ENCODE measurements around the gene SEC23A.
"Not testable (repeated sequence)": the region's sequence is repeated elsewhere in the genome, so short reads cannot be mapped to it uniquely, and the experiment has no call there.

Gene SEC23A

DNA sequence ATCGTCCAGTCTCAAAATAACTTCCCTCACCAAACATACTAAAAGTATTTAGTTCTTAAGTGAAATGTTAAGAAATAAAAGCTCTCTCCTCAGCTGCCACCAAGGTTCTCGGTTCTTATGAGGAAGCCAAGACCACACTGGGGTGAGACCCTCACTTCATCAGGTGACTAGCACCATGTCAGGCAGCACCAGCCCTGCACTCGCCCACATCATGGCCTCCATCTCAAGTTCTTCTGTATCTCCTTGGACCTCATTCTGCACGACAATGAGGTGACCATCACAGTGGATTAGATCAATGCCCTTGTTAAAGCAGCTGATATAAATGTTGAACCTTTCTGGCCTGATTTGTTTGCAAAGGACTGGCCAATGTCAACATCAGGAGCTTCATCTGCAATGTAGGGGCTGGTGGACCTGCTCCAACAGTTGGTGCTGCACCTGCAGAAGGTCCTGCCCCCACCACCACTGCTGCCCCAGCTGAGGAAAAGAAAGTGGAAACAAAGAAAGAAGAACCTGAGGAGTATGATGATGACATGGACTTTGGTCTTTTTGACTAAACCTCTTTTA lies 12.4 kb downstream of the SEC23A start:
- no peak for DNase-seq

DNA sequence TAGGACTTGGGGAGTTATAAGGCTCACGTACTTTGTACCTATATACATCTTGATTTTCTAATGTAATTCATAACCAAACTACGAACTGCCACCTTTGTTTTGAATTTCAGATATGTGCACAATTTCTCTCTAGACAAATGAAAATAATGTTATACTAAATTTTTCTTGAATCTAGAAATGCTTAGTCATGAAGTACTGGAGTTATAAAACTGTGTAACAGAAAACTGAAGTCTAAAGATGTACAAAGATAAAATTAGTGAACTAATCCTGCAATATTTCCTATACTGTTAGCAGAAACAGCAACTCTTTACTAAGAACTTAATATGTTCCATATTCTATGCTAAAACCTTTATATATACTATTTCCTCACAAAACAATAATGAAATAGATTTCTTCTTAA lies 15.5 kb downstream of the SEC23A start:
- DNase-seq: no peak

DNA sequence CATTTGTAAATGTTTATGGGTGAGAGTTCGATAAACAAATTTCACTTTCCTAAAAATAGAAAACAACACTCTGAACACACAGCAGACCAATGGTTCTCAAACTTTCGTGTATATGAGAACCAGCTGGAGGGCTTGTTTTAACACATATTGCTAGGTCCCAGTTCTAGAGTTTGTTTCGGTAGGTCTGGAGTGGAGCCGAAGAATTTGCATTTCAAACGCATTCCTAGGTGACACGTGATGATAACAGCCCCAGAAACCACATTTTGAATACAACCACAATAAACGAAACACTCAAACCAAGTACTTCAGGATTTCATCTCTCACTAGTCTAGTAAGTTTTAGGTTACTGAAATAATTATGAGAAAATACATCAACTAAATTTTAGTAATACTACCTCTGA lies 17.1 kb downstream of the SEC23A start:
- DNase-seq: no peak

DNA sequence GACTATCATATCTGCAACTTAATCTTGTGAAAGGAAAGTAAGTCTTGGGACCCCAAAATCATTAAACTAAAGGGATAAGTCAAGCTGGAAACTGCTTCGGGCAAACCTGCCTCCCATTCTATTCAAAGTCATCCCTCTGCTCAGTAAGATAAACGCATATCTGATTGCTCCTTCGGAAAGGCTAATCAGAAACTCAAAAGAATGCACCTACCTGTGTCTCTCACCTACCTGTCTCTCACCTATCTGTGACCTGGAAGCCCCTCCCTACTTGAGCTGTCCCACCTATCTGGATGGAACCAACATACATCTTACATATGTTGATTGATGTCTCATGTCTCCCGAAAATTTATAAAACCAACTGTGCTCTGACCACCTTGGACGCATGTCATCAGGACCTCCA lies 19.9 kb downstream of the SEC23A start:
- no peak for DNase-seq

DNA sequence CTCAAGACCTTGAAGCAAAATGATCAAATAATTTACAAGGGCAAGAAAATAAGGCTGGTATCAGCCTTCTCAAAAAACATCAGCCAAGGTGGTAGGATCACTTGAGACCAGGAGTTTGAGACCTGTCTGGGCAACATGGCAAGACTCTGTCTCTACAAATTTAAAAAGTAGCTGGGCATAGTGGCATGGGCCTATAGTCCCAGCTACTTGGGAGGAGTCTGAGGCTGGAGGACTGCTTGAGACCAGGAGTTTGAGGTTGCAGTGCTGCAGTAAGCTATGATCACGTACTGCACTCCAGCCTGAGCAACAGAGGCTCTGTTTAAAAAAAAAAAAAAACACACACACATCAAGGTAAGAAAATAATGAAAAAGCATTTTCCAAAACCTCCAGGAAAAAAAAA lies 22.1 kb downstream of the SEC23A start:
- DNase-seq: no peak

DNA sequence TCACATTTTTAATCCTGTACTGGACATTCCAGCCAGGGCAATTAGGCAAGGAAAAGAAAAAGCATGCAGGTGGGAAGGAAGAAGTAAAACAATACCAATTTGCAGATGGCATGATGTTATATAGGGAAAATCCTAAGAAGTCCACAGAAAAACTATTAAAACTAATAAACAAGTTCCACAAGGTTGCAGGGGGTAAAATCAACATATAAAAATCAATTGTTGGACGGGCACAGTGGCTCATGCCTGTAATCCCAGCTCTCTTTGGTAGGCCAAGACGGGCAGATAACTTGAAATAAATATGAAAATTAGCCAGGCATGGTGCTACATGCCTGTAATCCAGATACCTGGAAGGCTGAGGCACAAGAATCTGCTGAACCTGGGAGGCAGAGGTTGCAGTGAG lies 31.9 kb downstream of the SEC23A start:
- no peak for DNase-seq

DNA sequence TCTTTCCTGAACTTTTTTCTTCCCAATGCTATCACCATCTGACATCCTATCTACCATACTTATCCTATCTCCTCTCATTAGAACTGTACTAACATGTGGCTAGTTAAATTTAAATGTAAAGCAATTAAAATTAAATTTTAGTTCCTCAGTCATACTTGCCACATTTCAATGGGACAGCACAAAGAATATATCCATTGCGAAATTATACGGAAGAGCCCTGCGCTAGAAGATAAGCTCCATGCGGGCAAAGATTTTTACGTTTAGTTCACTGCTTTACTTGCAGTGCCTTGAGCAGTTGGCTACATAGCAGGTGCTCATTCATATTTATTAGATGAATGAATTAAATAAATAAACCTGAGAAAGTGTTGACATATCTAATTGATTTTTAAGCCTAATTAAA lies 33.1 kb downstream of the SEC23A start:
- DNase-seq: no peak

DNA sequence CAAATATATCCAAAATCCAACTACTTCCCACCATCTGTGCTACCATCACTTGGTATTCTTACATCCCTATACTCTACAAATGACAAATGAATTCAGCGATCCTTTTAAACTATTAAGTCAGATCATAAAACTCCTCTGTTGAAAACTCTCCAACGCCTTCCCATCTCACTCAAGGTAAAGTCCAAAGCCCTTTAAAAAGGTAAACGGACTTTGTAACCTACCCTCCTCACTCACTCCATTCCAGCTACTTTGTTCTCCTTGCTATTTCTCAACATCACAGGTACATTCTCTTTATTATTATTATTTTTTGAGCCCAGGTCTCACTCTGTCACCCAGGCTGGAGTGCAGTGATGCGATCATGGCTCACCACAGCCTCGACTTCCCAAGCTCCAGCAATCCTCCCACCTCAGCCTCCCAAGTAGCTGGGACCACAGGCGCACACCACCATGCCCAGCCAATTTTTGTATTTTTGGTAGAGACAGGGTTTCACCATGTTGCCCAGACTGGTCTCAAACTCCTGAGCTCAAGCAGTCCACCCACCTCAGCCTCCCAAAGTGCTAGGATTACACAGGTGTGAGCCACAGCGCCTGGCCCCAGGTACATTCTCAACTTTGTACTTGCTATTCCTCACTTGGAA lies 33.7 kb downstream of the SEC23A start:
- DNase-seq: not testable (repeated sequence)

DNA sequence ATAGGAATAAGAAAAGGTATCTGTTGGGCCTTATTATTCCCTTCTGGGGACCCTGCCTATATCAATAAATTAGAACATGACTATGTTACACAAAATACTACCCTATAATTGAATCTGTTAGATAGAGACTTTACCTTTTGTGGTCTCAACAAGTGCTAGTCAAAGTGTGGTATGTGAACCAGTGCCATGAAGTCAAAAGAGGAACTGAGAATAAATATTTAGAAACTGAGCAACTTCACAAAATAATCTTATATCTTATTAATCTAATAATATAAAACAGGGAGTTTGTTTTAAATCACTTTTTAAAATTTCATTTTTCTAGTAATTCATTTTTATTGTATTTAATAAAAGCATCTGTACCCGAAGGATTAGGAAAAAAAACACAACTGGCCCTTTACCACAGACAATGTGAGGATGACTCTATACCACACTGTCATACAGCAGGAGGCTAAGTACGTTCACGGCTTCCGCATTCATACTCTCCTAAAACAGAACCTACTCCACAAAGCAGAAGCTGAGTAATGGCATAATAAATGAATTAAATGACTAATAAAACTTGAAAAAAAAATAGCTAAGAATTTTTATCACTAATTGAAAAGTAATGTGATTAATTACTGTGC lies 42.1 kb downstream of the SEC23A start:
- DNase-seq: peak; percentile 21

DNA sequence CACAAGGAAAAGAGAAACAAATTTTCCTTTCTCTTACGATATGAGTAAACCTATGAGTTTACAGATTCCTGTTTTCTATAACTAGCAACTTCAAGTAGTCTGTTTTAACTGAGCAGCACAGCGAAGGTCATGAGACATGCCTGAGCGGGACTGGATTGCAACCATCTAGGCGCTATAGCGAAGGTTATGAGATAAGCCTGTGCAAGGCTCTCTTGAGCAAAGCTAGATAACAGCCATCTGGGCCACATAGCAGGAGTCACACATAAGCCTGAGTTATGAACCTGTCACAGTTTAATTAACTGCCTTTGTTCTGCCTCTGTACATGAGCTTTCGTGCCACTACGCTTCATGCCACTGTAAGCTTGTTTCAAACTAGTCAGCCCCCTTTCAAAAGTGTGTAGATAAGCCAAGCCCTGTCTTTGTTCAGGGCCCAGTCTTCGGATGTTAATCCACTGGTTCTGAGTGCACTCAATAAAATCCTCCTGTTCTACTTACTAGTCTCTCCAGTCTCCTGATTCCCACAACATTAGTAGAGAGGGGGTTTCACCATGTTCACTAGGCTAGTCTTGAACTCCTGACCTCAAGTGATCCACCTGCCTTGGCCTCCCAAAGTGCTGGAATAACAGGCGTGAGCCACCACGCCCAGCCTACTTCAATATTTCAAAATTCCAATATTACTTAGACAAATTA lies 47.1 kb downstream of the SEC23A start:
- no peak for DNase-seq

DNA sequence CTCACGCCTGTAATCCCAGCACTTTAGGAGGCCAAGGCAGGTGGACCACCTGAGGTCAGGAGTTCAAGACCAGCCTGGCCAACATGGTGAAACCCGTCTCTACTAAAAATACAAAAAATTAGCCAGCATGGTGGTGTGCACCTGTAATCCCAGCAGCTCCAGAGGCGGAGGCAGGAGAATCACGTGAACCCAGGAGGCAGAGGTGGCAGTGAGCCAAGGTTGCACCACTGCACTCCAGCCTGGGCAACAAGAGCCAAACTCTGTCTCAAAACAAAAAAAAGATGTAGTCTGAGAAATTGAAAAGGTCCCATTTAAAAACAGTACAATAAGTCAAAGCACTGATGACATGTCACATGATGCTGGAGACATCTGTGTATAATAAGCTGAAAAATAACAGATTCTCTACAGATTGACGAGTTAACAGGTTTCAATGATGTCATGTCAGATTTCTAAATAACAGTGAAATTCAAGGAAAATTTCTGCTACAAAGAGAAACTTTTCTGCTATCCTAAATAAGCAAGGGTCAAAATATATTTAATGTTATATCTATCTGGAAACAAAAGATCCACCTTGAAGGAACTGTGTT lies 50.1 kb downstream of the SEC23A start:
- DNase-seq: not testable (repeated sequence)

DNA sequence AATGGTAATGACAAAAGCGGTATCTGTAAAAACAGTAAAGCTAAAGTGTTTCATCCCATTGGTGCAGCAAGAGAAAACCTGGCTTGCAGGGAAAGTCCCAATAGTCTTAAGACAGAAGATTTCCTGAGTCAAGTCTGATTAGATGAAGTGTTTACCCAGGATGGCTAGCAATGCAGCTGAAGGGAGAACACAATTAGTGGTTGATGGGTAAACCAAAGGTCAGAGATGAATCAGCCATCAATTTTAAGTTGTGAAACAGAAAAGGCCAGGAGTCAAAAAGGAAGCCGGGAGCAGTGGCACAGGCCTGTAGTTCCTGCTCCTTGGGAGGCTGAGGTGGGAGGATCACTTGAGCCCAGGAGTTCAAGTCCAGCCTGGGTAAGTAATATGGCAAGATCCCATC lies 52.6 kb downstream of the SEC23A start:
- DNase-seq: peak; percentile 4

DNA sequence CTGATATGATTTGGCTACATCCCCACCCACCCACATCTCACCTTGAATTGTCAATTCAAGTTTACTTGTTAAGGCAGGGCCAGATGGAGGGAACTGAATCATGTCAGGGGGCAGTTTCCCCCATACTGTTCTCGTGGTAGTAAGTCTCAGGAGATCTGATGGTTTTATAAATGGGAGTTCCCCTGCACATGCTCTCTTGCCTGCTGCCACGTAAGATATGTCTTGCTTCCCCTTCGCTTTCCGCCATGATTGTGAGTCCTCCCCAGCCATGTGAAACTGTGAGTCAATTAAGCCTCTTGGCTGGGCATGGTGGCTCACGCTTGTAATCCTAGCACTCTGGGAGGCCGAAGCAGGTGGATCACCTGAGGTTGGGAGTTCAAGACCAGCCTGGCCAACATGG lies 57.1 kb downstream of the SEC23A start:
- not testable (repeated sequence) for DNase-seq

DNA sequence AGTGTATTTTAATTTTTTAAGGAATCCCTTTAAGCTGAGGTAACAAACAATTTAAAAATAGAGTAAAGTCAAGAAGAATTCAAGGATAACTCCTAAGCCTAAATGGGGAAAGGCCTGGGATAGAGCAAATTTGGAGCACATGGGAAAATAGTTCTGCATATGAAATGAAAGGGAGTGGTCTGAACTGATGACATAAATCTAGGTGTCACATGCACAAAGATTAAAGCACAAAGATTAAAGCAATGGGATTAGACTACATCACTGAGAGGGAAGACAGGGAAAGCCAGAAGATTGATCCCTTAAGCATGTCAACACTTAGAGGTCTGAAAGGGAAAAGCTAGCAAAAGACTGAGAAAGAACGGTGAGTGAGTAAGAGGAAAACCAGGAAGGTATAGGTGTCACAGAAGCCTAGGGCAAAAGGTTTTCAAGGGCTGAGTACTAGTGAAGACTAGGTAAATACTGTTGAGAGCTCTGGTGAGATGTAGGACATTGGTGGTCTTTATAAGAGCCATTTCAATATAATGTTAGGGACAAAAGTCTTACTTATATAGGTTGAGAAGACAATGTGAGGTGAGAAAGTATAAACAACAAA lies 59.6 kb downstream of the SEC23A start:
- DNase-seq: no peak

DNA sequence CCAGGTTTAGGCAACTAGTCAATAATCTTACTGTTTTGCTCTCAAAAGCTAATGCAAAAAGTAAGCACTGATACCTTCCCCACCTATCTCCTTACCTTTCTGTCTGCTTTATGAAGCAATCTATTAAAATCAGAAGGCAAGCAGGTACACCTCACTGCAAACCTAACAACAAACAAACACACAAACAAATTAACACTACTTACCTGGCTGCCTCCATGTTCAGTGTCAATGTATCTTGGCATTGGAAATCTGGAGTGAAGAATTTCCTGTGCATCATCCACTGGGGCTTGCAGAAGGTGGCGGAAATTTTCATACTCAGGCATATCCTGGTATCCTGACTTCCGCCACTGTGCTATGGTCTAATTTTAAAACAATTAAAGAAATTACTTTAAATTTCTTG lies 62.5 kb downstream of the SEC23A start:
- DNase-seq: no peak

DNA sequence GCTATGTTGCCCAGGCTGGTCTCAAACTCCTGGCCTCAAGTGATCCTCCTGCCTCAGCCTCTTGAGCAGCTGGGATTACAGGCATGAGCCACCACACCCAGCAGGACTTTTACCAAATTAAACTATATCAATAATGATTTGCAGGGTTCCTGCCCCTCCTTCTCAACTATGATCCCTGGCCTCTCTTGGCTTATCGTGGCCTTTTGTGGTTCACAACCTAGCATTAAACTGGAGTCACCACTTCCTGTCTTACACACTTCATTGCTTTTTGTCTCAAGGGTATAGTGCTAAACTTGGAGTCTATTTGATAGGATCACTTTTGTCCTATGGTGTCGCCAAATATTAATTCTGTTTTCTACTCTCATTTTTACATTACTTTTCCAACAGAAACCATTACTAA lies 64.5 kb downstream of the SEC23A start:
- DNase-seq: no peak

DNA sequence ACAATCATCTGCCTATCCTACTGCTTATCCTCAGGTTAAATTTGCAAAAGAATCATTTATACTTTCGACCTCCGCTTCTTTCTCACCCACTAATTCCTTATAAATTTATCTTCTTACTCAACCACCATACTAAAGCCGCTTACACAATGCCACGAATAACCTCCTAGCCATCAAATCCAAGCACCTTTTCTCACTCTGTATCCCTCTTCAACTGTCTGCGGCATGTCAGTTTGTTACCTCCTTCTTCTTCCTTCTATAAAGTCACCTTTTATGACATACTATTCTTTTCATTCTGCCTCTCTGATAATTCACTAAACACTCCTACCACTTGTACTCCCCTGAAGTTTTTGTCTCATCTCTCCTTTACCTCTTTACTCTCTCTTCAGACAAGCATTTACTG lies 66.3 kb downstream of the SEC23A start:
- no peak for DNase-seq

DNA sequence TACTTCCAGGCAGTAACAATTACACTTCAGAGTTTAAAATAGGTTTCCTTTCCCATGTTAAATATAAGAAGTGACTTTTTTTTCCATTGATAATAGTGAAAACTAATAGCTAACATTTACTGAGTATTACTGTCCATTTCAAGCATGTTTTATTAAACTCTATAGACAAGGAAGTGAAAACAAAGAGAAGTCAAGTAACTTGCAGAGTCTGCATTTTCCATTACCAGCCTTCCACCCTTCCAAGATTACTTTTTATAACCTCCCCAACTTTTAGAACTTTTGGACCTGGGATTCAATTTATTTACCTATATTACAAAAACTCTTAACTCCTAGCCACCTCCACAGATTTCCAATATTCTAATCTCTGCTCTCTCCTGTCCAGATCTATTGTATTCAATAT lies 67.7 kb downstream of the SEC23A start:
- DNase-seq: no peak

DNA sequence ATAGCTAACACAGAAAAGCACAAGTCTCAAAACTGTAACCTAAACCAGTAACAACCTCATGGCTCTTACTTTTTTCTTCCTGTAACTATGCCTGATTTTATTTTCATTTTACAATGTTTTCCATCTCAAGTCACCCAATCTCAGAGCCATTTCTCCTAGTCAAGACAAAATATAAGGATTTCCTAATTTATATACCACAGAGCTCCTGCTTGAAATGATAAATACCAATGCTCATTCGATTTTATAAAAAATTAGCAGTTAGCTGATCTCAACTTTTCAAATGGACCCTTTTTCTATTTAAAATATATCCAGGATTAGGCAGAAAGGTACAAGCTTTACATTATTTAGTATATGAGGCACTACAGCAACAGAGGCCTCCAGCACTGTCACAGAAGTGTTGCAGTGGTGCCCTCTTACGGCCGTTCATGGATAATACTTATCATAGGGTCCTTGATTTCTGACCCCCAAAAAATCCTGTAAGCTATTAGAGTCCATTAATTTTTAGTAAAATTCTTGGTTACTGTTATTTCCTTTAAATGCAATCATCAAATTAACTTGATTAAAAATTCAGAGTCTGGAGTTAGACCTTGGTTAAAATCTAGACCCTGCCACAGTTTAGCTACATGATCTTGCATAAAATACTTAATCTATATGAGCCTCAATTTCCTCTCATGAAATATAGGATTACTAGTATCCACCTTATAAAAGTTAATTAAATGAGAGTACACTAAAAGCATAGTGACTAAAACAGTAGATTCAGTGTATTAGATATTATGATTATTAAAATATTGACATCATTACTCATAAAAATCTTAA lies 68.3 kb downstream of the SEC23A start:
- DNase-seq: no peak

DNA sequence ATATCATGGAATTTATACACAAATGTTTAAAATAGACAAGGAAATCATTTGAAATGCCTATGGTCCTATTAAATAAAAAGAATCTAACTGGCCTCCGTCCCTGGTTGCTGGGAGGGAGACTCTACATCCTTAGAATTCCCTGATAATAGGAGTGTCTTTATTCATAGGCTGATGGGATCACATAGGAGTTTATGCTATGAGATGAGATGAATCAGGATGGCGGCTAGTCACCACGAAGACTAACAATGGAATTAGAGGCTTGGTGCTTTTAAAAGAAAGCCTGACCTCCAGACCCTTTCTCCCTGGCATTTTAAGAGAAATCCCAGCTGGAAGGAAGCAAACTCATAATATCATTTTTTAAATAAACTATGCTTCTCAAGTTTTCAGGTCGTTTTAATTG lies 69.7 kb downstream of the SEC23A start:
- no peak for DNase-seq

DNA sequence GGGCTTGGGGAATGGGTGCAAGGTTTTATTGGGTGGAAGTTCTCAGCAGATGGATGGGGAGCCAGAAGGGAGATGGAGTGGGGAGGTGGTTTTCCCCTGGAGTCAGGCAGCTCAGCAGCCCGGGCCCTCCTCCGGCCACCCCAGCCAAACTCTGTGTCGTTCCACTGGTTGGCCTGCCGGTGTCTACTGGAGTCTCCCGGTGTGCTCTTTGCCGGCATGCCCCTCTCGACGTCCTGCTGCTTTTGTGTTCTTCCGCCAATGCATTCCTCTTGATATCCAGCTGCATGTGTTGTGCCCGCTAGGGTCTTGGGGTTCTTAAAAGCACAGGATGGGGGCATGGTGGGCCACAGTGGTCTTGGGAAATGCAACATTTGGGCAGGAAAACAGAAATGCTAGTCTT lies 72.8 kb downstream of the SEC23A start:
- no peak for DNase-seq

DNA sequence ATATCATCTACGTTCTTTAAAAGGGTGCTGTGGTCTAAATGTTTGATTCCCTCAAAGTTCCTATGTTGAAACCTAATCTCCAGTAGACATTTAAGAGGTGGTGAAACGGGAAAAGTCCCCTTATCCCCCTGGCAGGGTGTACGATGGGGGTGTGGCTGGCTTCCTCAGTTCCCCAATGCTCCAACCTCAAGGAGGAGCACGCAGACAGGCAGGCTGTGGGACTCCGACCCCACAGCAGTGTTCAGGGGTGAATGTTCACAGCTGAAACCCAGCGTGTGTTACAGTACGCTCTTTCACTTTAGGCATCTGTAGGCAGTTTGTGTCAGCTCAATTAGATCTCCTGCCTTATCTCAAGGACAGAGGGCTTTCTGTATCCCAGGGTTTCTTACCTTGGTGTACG lies 73.2 kb downstream of the SEC23A start:
- DNase-seq: no peak

DNA sequence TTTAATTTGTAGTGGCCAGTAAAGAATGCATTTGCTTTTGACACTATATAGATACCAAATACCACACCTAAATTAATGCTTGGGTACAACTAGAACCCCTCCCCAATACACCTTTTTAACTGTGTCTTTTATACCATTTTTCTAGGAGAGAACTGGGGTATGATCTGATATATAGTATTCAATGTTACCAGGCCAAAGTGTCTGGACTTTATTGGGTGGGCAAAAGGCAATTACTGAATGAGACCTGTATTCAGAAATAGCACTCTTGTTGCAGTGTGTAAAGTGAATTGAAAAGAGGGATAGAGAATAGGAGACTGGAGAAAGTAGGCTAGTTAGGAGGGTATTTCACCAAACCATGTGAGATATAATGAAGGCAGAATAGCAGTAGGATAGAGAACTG lies 74.4 kb downstream of the SEC23A start:
- DNase-seq: no peak
